Adrenal gland (tissue), 19 donors: ENCODE measurements around the gene DARS1. TPM values are rescaled to one million over a fixed set of nuclear protein-coding genes. Genes with fewer than 3 reads are reported as not detected.
A peak's percentile ranks its signal among the peaks of the same experiment; 100 is the strongest.

Experiments
- DNase-seq, 7 donors: peaks; one replicate each; pipeline ENCODE4 v3.0.0-alpha.2; 2019 to 2020
- H3K27ac ChIP-seq, 5 donors: fragments of 200-600 bp; sonication (generic) in 4 of 5; 1 replicate in 3 of 5; 2 replicates in 2 of 5; pipeline versions ENCODE4 v1.5.1 to v1.8.0; 2016 to 2020; ENCODE audit warnings: mild to moderate bottlenecking in 1 of 5
- H3K27me3 ChIP-seq: fragments of 200-600 bp; 2 replicates; pipeline ENCODE4 v1.8.0; 2021
- H3K36me3 ChIP-seq, 2 donors: fragments of 200-600 bp; replicated peaks in 1 of 2; 1 replicate in 1 of 2; 2 replicates in 1 of 2; pipeline versions ENCODE4 v1.5.1 to v1.8.0; 2018 to 2022
- H3K4me1 ChIP-seq, 2 donors: fragments of 200-600 bp; replicated peaks in 1 of 2; 1 replicate in 1 of 2; 2 replicates in 1 of 2; pipeline versions ENCODE4 v1.5.1 to v1.8.0; 2018 to 2021
- H3K4me3 ChIP-seq, 4 donors: fragments of 200-600 bp; sonication (generic) in 3 of 4; one replicate each; pipeline ENCODE4 v1.5.1; 2016 to 2018
- H3K9me3 ChIP-seq, 3 donors: fragments of 200-600 bp; sonication (generic) in 1 of 3; replicated peaks in 1 of 3; 1 replicate in 2 of 3; 2 replicates in 1 of 3; pipeline versions ENCODE4 v1.5.1 to v1.8.0; 2016 to 2021
- POLR2A ChIP-seq, 2 donors: fragments of 450-650 bp; IDR thresholded peaks; one replicate each; pipeline ENCODE4 v1.6.1; 2017; ENCODE audit warnings: antibody characterized with exemption in 2 of 2, mild to moderate bottlenecking in 2 of 2, moderate library complexity in 1 of 2
- WGBS, 4 donors: extraction: QIAGEN DNeasy Blood & Tissue Kit in 2 of 4; methylation state at CpG; one replicate each; pipeline versions ENCODE4 v1.1.5 to v1.1.7; 2013 to 2017; 5-methylcytosine and 5-hydroxymethylcytosine counted together
- intact Hi-C, 2 donors: fragments of 100-400 bp; cut with DNase I; formaldehyde crosslinking; loops; one replicate each; pipeline versions ENCODE4 v1.14.1 to v1.15.0; 2022 to 2023
- long read RNA-seq, 10 donors: library from polyadenylated mRNA in 3 of 10; unstranded in 2 of 10; stranded (forward) in 1 of 10; transcript quantifications; one replicate each; pipeline ENCODE4 v2.0.0 and lab custom pipeline, GENCODE V29; 2021 to 2026
- polyA plus RNA-seq, 3 donors: library from polyadenylated mRNA; stranded (reverse); fragments of 200-250 nt in 2 of 3; fragments of 350-450 nt in 1 of 3; fragmentation: Illumina TruSeq in 1 of 3; extraction: RNeasy Lipid Tissue Mini Kit (QIAGEN cat#74804) in 1 of 3; gene quantifications; one replicate each; pipeline ENCODE4 v1.2.3, GENCODE V29; 2013 to 2014
- total RNA-seq, 9 donors: library from RNA; depleted of rRNA in 4 of 9; stranded (reverse); fragments of >200 nt in 4 of 9; fragments of 120-200 nt in 1 of 9; fragmentation: NEBNext Ultra II Directional in 1 of 9; extraction: Animal tissue kit (Norgen Biotek cat#: 25700) in 1 of 9; gene quantifications; one replicate each; pipeline versions ENCODE4 v1.1.0 to v1.2.4, GENCODE V29; 2013 to 2023
- TF ChIP-seq, protein P1 (sequence below), 6 experiments: fragments of 450-650 bp in 4 of 6; fragments of 200-600 bp in 2 of 6; sonication (generic) in 1 of 6; IDR thresholded peaks; 1 replicate in 5 of 6; 2 replicates in 1 of 6; pipeline versions ENCODE4 v1.5.1 to v1.8.0; 2016 to 2021; ENCODE audit warnings: antibody characterized with exemption in 6 of 6, mild to moderate bottlenecking in 2 of 6, moderate library complexity in 1 of 6
- donor health status: healthy with polysubstance abuse.
- donor health status: Bipolar disorder and iron deficiency.
- donor health status: DM: yes; HTN: yes; CAD: no.
- donor health status: DM: no; HTN: no; CAD: no.
- donor health status: DM: no; HTN: no; CAD: no.
- donor health status: DM: yes; HTN: yes; CAD: no.

The DARS1 gene
- total RNA-seq, result 100 to 1,000 TPM in 1 of 9 donors, 10 to 100 TPM in 8; 50.6 to 112 (median 72.7) TPM
- 100 to 1,000 TPM in 2 of 3 donors, 10 to 100 TPM in 1; 94.3 to 159 (median 146) TPM for polyA plus RNA-seq
- long read RNA-seq, donor 1, transcript DARS-201 (16 exons, 2,361 nt), result major isoform, 48 of 57 reads
- long read RNA-seq, donor 1, partial matches to known transcripts, result 0 of 57 reads
- long read RNA-seq, donor 1, other reads (novel, unspliced or antisense), result 0 of 57 reads
- long read RNA-seq, donor 2, transcript DARS-201 (16 exons, 2,361 nt), result major isoform, 39 of 72 reads
- long read RNA-seq, donor 2, partial matches to known transcripts, result 29 of 72 reads
- long read RNA-seq, donor 2, other reads (novel, unspliced or antisense), result 0 of 72 reads
- long read RNA-seq, donor 3, transcript DARS-201 (16 exons, 2,361 nt), result major isoform, 40 of 50 reads
- long read RNA-seq, donor 3, partial matches to known transcripts, result 5 of 50 reads
- long read RNA-seq, donor 3, other reads (novel, unspliced or antisense), result 0 of 50 reads
- long read RNA-seq, donor 4, transcript DARS-201 (16 exons, 2,361 nt), result major isoform, 90 of 110 reads
- long read RNA-seq, donor 4, partial matches to known transcripts, result 11 of 110 reads
- long read RNA-seq, donor 4, other reads (novel, unspliced or antisense), result 8 of 110 reads
- long read RNA-seq, donor 5, transcript DARS-201 (16 exons, 2,361 nt), result major isoform, 175 of 190 reads
- long read RNA-seq, donor 5, partial matches to known transcripts, result 3 of 190 reads
- long read RNA-seq, donor 5, other reads (novel, unspliced or antisense), result 11 of 190 reads
- long read RNA-seq, donor 6, transcript DARS-201 (16 exons, 2,361 nt), result major isoform, 61 of 74 reads
- long read RNA-seq, donor 6, partial matches to known transcripts, result 12 of 74 reads
- long read RNA-seq, donor 6, other reads (novel, unspliced or antisense), result 1 of 74 reads
- long read RNA-seq, donor 7, transcript DARS-201 (16 exons, 2,361 nt), result major isoform, 12 of 15 reads
- long read RNA-seq, donor 7, partial matches to known transcripts, result 0 of 15 reads
- long read RNA-seq, donor 7, other reads (novel, unspliced or antisense), result 0 of 15 reads
- long read RNA-seq, donor 8, transcript DARS-201 (16 exons, 2,361 nt), result major isoform, 52 of 62 reads
- long read RNA-seq, donor 8, partial matches to known transcripts, result 7 of 62 reads
- long read RNA-seq, donor 8, other reads (novel, unspliced or antisense), result 0 of 62 reads
- long read RNA-seq, donor 9, transcript DARS-201 (16 exons, 2,361 nt), result major isoform, 36 of 48 reads
- long read RNA-seq, donor 9, partial matches to known transcripts, result 8 of 48 reads
- long read RNA-seq, donor 9, other reads (novel, unspliced or antisense), result 0 of 48 reads
- long read RNA-seq, donor 10, transcript DARS-201 (16 exons, 2,361 nt), result major isoform, 14 of 20 reads
- long read RNA-seq, donor 10, partial matches to known transcripts, result 0 of 20 reads
- long read RNA-seq, donor 10, other reads (novel, unspliced or antisense), result 0 of 20 reads

DNA sequence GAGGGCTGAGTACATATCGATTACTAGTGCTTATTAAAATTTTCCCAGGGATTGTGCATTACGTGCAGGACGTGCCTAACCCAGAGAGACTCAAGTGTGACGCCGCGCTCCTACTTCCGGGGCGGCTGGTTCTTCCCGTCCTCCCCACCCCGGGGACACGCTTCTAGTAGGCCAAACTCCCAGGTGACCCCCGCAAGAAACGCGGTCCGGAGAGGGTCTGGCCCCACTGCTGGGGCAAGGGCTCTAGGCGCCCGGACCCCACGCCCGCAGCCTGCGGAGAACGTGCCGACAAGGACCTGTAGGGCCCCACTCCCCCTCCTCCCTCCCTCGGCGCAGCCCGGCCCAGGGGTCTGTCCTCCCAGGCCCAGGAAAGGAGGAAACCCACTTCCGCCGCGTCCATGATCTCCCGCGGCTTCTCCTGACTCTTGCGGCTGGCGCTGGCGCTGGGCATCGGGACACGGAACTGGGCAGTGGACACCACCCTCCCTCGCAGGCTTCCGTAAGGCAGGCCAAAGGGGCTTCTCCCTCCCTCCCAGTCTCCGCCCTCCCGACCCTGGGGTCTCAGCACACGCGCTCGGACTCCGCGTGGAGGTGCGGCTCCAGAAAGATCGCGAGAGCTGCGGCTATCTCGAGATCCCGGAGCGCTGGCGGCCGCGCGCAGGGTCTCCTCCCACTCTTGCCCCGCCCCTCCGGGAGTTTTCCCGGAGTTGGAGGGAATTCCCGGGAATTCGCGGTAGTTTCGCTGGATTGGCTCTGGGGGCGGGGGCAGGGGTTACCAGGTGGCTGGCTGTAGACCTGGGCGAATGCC lies at the start of gene DARS1:
DARS1 (minus strand) TSS at position 609 of the 808 bp plus-strand sequence; CDS start at position 451, 158 bp downstream.
- peak within 1 kb of the TSS; percentile 47 to 74 (median 65) for H3K4me3 ChIP-seq
- no peaks in the 10 kb centered on the region for H3K27me3 ChIP-seq
- TF ChIP-seq POLR2A (IDR thresholded peaks at IDR 0.05), result peak; percentile 64 to 66
- TF ChIP-seq, protein P1, sequence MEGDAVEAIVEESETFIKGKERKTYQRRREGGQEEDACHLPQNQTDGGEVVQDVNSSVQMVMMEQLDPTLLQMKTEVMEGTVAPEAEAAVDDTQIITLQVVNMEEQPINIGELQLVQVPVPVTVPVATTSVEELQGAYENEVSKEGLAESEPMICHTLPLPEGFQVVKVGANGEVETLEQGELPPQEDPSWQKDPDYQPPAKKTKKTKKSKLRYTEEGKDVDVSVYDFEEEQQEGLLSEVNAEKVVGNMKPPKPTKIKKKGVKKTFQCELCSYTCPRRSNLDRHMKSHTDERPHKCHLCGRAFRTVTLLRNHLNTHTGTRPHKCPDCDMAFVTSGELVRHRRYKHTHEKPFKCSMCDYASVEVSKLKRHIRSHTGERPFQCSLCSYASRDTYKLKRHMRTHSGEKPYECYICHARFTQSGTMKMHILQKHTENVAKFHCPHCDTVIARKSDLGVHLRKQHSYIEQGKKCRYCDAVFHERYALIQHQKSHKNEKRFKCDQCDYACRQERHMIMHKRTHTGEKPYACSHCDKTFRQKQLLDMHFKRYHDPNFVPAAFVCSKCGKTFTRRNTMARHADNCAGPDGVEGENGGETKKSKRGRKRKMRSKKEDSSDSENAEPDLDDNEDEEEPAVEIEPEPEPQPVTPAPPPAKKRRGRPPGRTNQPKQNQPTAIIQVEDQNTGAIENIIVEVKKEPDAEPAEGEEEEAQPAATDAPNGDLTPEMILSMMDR (IDR thresholded peaks at IDR 0.05), result no peak
- intact Hi-C loops, result no loop called here
- H3K27ac ChIP-seq, result peak within 1 kb of the TSS; percentile 42 to 97 (median 86)
- WGBS, 4 donors, result 0 to 1% (median 1%) methylated on average over 28 to 64 of the region's 64 CpGs
- H3K36me3 ChIP-seq, result no peaks in the 10 kb centered on the region
- H3K9me3 ChIP-seq, result no peaks in the 10 kb centered on the region
- peaks cover 7 to 19% of the 10 kb centered on the region in 2 donors for H3K4me1 ChIP-seq
- peak; percentile 90 to 97 (median 94) for DNase-seq

DNA sequence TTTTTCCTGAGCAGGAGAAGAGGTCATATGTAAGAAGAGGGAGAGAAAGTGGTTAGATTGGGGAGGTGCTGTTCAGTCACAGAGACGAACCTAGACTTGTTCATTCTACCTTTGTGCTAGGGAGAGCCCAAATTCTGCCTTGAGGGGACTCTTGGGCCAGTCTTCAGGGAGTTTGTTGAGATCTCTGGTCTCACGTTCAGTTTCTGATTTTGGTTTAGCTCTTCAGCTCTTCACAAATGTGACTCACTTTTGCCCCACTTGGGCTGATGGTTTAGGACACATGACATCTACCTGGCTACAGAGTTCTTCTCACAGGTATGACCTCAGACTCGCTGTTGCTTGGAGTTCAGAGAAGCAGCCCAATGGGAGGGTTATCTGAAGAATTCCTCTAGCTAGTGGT lies 49.2 kb upstream of the DARS1 start:
- Histone ChIP-seq H3K27me3 (no peaks in the 10 kb centered on the region), H3K27ac (no peak overlapping the region), H3K4me1 (no peaks in the 10 kb centered on the region), H3K36me3 (no peaks in the 10 kb centered on the region), H3K4me3 (no peak overlapping the region), H3K9me3 (no peaks in the 10 kb centered on the region)
- no peak for DNase-seq
- TF ChIP-seq, protein P1 (IDR thresholded peaks at IDR 0.05), result no peak
- TF ChIP-seq POLR2A (IDR thresholded peaks at IDR 0.05), result no peak
- 83 to 91% (median 87%) methylated on average over 3 of the region's 3 CpGs for WGBS, 4 donors
- intact Hi-C loops, result no loop called here

DNA sequence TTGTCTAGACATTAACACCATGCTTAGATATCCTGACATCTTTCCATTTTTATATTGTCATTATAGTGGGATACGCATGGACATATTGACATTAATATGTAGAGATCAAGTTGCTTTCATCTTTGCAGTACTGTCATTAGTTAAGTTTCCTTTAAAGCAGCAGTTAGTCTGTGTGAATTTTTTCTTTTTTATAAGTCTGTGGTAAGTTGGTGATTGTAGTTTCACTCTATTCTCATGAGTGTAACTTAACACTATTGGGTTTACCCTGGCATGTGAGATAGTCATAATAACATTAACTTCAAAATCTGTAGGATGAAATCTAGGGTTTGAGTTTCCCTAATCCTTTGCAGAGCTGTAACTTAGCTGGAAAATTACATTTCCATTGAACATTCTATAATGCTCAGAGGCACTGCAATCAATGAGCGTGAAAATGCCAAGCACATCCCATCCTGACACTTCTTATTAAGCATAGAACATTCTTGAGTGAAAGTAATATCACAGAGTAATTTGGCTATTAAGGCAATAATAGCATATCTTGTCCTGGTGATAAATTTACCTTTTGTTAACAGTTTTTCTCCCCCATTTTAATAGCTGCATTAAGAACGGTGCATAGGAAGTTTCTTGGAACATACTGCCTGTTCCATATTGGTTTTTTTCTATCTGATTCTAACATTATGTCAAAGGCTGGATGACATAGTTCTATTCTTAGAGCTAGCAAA lies 47.5 kb upstream of the DARS1 start:
- Histone ChIP-seq H3K4me3 (no peak overlapping the region), H3K36me3 (no peaks in the 10 kb centered on the region), H3K4me1 (no peaks in the 10 kb centered on the region), H3K27ac (no peak overlapping the region), H3K9me3 (no peaks in the 10 kb centered on the region), H3K27me3 (no peaks in the 10 kb centered on the region)
- WGBS, 4 donors, result 93 to 98% (median 97%) methylated on average over 3 of the region's 3 CpGs
- no peak for TF ChIP-seq POLR2A (IDR thresholded peaks at IDR 0.05)
- TF ChIP-seq, protein P1 (IDR thresholded peaks at IDR 0.05), result no peak
- DNase-seq, result no peak
- intact Hi-C loops, result no loop called here
